GM23338 (cell line): ENCODE results near the gene LYPD5. TPM values are rescaled to one million over a fixed set of nuclear protein-coding genes. Genes with fewer than 3 reads are reported as not detected.

ENCODE experiments used
- CREB1 ChIP-seq: fragments of 250-450 bp; sonication (Bioruptor Pico); IDR thresholded peaks from 2 replicates; pipeline ENCODE4 v1.5.0; 2020; ENCODE audit warnings: low read depth, mild to moderate bottlenecking, moderate library complexity
- NANOG ChIP-seq: IDR thresholded peaks from 2 replicates; pipeline ENCODE4 v1.6.1; 2016; ENCODE audit warnings: antibody characterized with exemption, borderline replicate concordance
- POLR2AphosphoS5 ChIP-seq: IDR thresholded peaks from 2 replicates; pipeline ENCODE4 v1.6.1; 2016; ENCODE audit warnings: antibody characterized with exemption, low read depth
- REST ChIP-seq: IDR thresholded peaks from one replicate; pipeline ENCODE4 v1.6.1; 2018; ENCODE audit warnings: antibody characterized with exemption; ENCODE audit not compliant: unreplicated experiment
- STAT1 ChIP-seq: IDR thresholded peaks from one replicate; pipeline ENCODE4 v1.6.1; 2016; ENCODE audit warnings: antibody characterized with exemption; ENCODE audit not compliant: unreplicated experiment
- polyA plus RNA-seq: library from polyadenylated mRNA; unstranded; fragments of >200 nt; fragmentation: Nextera tagmentation; extraction: Ambion mirVana; gene quantifications from 2 replicates; pipeline ENCODE4 v1.2.1, GENCODE V29; 2016
- total RNA-seq: library from RNA; depleted of rRNA; stranded (reverse); fragments of >200 nt; shearing (Covaris generic); gene quantifications from 2 replicates; pipeline ENCODE4 v1.2.3, GENCODE V29; 2014
- TF ChIP-seq, protein P1 (sequence below): fragments of 250-450 bp; sonication (Bioruptor Pico); IDR thresholded peaks from 2 replicates; pipeline ENCODE4 v1.5.0; 2020; ENCODE audit warnings: mild to moderate bottlenecking, moderate library complexity

Gene LYPD5
- total and polyA plus RNA-seq, 2 experiments from 2014 or later = 1.1 to 1.5 TPM

DNA sequence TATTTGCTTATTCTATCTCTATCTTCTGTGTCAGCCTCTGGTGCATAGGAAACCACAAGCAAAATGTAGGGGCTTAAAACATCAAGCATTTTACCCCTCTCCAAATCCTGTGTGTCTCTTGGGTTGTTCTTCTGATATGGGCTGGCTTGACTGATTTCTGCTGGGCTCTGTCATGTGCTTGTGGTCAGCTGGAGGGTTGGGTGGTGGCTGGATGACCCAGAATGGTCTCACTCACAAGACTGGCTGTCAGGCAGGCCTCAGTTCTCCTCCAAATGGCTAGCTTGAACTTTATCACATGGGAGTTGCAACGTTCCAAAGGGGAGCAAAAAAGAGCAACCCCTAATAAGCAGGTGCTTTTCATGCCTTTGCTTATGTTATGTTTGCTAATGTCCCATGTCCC is 9.6 kb upstream of the LYPD5 start (continued):
- TF ChIP-seq REST = no peak
- no peak for TF ChIP-seq STAT1
- TF ChIP-seq POLR2AphosphoS5 = no peak
- TF ChIP-seq, protein P1, sequence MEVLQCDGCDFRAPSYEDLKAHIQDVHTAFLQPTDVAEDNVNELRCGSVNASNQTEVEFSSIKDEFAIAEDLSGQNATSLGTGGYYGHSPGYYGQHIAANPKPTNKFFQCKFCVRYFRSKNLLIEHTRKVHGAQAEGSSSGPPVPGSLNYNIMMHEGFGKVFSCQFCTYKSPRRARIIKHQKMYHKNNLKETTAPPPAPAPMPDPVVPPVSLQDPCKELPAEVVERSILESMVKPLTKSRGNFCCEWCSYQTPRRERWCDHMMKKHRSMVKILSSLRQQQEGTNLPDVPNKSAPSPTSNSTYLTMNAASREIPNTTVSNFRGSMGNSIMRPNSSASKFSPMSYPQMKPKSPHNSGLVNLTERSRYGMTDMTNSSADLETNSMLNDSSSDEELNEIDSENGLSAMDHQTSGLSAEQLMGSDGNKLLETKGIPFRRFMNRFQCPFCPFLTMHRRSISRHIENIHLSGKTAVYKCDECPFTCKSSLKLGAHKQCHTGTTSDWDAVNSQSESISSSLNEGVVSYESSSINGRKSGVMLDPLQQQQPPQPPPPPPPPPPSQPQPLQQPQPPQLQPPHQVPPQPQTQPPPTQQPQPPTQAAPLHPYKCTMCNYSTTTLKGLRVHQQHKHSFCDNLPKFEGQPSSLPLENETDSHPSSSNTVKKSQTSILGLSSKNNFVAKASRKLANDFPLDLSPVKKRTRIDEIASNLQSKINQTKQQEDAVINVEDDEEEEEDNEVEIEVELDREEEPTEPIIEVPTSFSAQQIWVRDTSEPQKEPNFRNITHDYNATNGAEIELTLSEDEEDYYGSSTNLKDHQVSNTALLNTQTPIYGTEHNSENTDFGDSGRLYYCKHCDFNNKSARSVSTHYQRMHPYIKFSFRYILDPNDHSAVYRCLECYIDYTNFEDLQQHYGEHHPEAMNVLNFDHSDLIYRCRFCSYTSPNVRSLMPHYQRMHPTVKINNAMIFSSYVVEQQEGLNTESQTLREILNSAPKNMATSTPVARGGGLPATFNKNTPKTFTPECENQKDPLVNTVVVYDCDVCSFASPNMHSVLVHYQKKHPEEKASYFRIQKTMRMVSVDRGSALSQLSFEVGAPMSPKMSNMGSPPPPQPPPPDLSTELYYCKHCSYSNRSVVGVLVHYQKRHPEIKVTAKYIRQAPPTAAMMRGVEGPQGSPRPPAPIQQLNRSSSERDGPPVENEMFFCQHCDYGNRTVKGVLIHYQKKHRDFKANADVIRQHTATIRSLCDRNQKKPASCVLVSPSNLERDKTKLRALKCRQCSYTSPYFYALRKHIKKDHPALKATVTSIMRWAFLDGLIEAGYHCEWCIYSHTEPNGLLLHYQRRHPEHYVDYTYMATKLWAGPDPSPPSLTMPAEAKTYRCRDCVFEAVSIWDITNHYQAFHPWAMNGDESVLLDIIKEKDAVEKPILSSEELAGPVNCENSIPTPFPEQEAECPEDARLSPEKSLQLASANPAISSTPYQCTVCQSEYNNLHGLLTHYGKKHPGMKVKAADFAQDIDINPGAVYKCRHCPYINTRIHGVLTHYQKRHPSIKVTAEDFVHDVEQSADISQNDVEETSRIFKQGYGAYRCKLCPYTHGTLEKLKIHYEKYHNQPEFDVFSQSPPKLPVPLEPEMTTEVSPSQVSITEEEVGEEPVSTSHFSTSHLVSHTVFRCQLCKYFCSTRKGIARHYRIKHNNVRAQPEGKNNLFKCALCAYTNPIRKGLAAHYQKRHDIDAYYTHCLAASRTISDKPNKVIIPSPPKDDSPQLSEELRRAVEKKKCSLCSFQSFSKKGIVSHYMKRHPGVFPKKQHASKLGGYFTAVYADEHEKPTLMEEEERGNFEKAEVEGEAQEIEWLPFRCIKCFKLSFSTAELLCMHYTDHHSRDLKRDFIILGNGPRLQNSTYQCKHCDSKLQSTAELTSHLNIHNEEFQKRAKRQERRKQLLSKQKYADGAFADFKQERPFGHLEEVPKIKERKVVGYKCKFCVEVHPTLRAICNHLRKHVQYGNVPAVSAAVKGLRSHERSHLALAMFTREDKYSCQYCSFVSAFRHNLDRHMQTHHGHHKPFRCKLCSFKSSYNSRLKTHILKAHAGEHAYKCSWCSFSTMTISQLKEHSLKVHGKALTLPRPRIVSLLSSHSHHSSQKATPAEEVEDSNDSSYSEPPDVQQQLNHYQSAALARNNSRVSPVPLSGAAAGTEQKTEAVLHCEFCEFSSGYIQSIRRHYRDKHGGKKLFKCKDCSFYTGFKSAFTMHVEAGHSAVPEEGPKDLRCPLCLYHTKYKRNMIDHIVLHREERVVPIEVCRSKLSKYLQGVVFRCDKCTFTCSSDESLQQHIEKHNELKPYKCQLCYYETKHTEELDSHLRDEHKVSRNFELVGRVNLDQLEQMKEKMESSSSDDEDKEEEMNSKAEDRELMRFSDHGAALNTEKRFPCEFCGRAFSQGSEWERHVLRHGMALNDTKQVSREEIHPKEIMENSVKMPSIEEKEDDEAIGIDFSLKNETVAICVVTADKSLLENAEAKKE (CRISPR knock-in tag) = no peak
- no peak for TF ChIP-seq NANOG
- TF ChIP-seq CREB1 (CRISPR knock-in tag) = no peak
